Mesendoderm (in vitro differentiated cells): Measurements from ENCODE around the gene GALNT12.
A peak's percentile ranks its signal among the peaks of the same experiment; 100 is the strongest.

Experiments
- DNase-seq: peaks from one replicate; pipeline ENCODE4 v3.0.0; 2013
- H2AK5ac ChIP-seq: 2 replicates; pipeline ENCODE4 v1.6.1; 2013; ENCODE audit warnings: low read length, inconsistent platforms
- H2BK120ac ChIP-seq: 2 replicates; pipeline ENCODE4 v1.6.1; 2013; ENCODE audit warnings: low read depth, mild to moderate bottlenecking, low read length, moderate library complexity, mixed read lengths
- H2BK15ac ChIP-seq: replicated peaks from 2 replicates; pipeline ENCODE4 v1.6.1; 2013; ENCODE audit warnings: low read depth, mild to moderate bottlenecking, moderate library complexity
- H2BK5ac ChIP-seq: 2 replicates; pipeline ENCODE4 v1.6.1; 2013; ENCODE audit warnings: low read length, inconsistent platforms
- H3K18ac ChIP-seq: 2 replicates; pipeline ENCODE4 v1.6.1; 2013; ENCODE audit warnings: mild to moderate bottlenecking, low read length, mixed read lengths
- H3K23ac ChIP-seq: one replicate; pipeline ENCODE4 v1.6.1; 2013; ENCODE audit warnings: low read length
- H3K27ac ChIP-seq: 2 replicates; pipeline ENCODE4 v1.5.1; 2013; ENCODE audit warnings: low read depth, mild to moderate bottlenecking, inconsistent platforms, low read length, moderate library complexity
- H3K27me3 ChIP-seq: 2 replicates; pipeline ENCODE4 v1.6.1; 2013; ENCODE audit warnings: low read length, control low read depth, mild to moderate bottlenecking, inconsistent platforms; ENCODE audit not compliant: insufficient read depth, poor library complexity
- H3K36me3 ChIP-seq: 2 replicates; pipeline ENCODE4 v1.6.1; 2013; ENCODE audit warnings: low read length, inconsistent platforms; ENCODE audit not compliant: control insufficient read depth, insufficient read depth
- H3K4ac ChIP-seq: one replicate; pipeline ENCODE4 v1.6.1; 2013; ENCODE audit warnings: low read depth, mild to moderate bottlenecking, low read length, moderate library complexity
- H3K4me1 ChIP-seq: 2 replicates; pipeline ENCODE4 v1.6.1; 2013; ENCODE audit warnings: low read depth, low read length, inconsistent platforms; ENCODE audit not compliant: control insufficient read depth
- H3K4me2 ChIP-seq: 2 replicates; pipeline ENCODE4 v1.6.1; 2013; ENCODE audit warnings: low read length
- H3K4me3 ChIP-seq: 2 replicates; pipeline ENCODE4 v1.5.1; 2013; ENCODE audit warnings: mild to moderate bottlenecking, low read length
- H3K56ac ChIP-seq: one replicate; pipeline ENCODE4 v1.6.1; 2013; ENCODE audit warnings: low read length
- H3K79me1 ChIP-seq: 2 replicates; pipeline ENCODE4 v1.6.1; 2013; ENCODE audit warnings: low read length, inconsistent platforms
- H3K79me2 ChIP-seq: 2 replicates; pipeline ENCODE4 v1.6.1; 2013; ENCODE audit warnings: mild to moderate bottlenecking, low read length; ENCODE audit not compliant: control insufficient read depth, insufficient read depth
- H3K9ac ChIP-seq: 2 replicates; pipeline ENCODE4 v1.6.1; 2013; ENCODE audit warnings: low read length, inconsistent platforms
- H4K5ac ChIP-seq: one replicate; pipeline ENCODE4 v1.6.1; 2013; ENCODE audit warnings: low read length
- H4K8ac ChIP-seq: one replicate; pipeline ENCODE4 v1.6.1; 2013; ENCODE audit warnings: low read depth, mild to moderate bottlenecking, control low read depth, low read length, moderate library complexity
- WGBS: extraction: QIAGEN DNeasy Blood & Tissue Kit; methylation state at CpG from one replicate; pipeline ENCODE4 v1.1.7; 2013; ENCODE audit warnings: low lambda C conversion rate, missing lambda C conversion rate; ENCODE audit not compliant: insufficient coverage; ENCODE audit errors: extremely low coverage; 5-methylcytosine and 5-hydroxymethylcytosine counted together

GALNT12 gene

GRCh38 chr9:98833090-98833956 is 25.9 kb downstream of the GALNT12 start:
- Histone ChIP-seq H3K4me1 (no peaks in the 10 kb centered on the region), H2AK5ac (no peak overlapping the region), H3K79me2 (no peaks in the 10 kb centered on the region), H2BK5ac (no peak overlapping the region), H3K27ac (no peak overlapping the region), H3K27me3 (no peaks in the 10 kb centered on the region), H2BK15ac (no peak overlapping the region), H4K8ac (no peak overlapping the region), H3K4me2 (no peak overlapping the region), H3K18ac (no peak overlapping the region), H3K4ac (no peak overlapping the region), H3K56ac (no peak overlapping the region), H3K9ac (no peak overlapping the region), H3K36me3 (no peaks in the 10 kb centered on the region), H2BK120ac (no peak overlapping the region), H3K23ac (no peak overlapping the region), H3K79me1 (no peaks in the 10 kb centered on the region), H3K4me3 (no peak overlapping the region), H4K5ac (no peak overlapping the region)
- no CpG with 5 or more reads among the region's 9 CpGs for WGBS
- DNase-seq, result no peak

- Histone ChIP-seq H2BK5ac (no peak overlapping the region), H2BK120ac (no peak overlapping the region), H3K9ac (no peak overlapping the region), H2BK15ac (no peak overlapping the region), H3K79me1 (no peaks in the 10 kb centered on the region), H3K27ac (no peak overlapping the region), H3K4me2 (no peak overlapping the region), H4K5ac (no peak overlapping the region), H3K23ac (no peak overlapping the region), H3K27me3 (no peaks in the 10 kb centered on the region), H3K4ac (no peak overlapping the region), H3K18ac (no peak overlapping the region), H3K79me2 (no peaks in the 10 kb centered on the region), H4K8ac (no peak overlapping the region), H3K4me3 (no peak overlapping the region), H3K56ac (no peak overlapping the region), H3K36me3 (no peaks in the 10 kb centered on the region), H3K4me1 (no peaks in the 10 kb centered on the region), H2AK5ac (no peak overlapping the region)
- WGBS, result no CpG with 5 or more reads among the region's 9 CpGs
- DNase-seq, result peak; percentile 60
Measured at GRCh38 chr9:98834386-98834785, 26.9 kb downstream of the GALNT12 start.

- no peaks in the 10 kb centered on the region for H3K4me1 ChIP-seq
- no peak overlapping the region for H3K9ac ChIP-seq
- no peak overlapping the region for H3K23ac ChIP-seq
- H2AK5ac ChIP-seq, result no peak overlapping the region
- H3K27me3 ChIP-seq, result no peaks in the 10 kb centered on the region
- H2BK15ac ChIP-seq, result no peak overlapping the region
- no CpG with 5 or more reads among the region's 4 CpGs for whole genome bisulfite sequencing
- no peaks in the 10 kb centered on the region for H3K79me1 ChIP-seq
- no peak overlapping the region for H3K4me2 ChIP-seq
- H3K18ac ChIP-seq, result no peak overlapping the region
- H2BK5ac ChIP-seq, result no peak overlapping the region
- H3K36me3 ChIP-seq, result no peaks in the 10 kb centered on the region
- no peak overlapping the region for H4K5ac ChIP-seq
- H4K8ac ChIP-seq, result no peak overlapping the region
- no peak overlapping the region for H2BK120ac ChIP-seq
- DNase-seq, result no peak
- H3K4me3 ChIP-seq, result no peak overlapping the region
- H3K79me2 ChIP-seq, result no peaks in the 10 kb centered on the region
- no peak overlapping the region for H3K27ac ChIP-seq
- H3K4ac ChIP-seq, result no peak overlapping the region
- H3K56ac ChIP-seq, result no peak overlapping the region
Measured at GRCh38 chr9:98836206-98836605, 28.7 kb downstream of the GALNT12 start.

- no peak overlapping the region for H4K8ac ChIP-seq
- H3K27ac ChIP-seq, result no peak overlapping the region
- no peaks in the 10 kb centered on the region for H3K4me1 ChIP-seq
- DNase-seq, result no peak
- no peak overlapping the region for H3K56ac ChIP-seq
- no CpG with 5 or more reads among the region's 4 CpGs for WGBS
- no peak overlapping the region for H3K4me2 ChIP-seq
- no peak overlapping the region for H3K4me3 ChIP-seq
- no peak overlapping the region for H2AK5ac ChIP-seq
- no peak overlapping the region for H3K18ac ChIP-seq
- no peaks in the 10 kb centered on the region for H3K79me2 ChIP-seq
- no peak overlapping the region for H3K9ac ChIP-seq
- no peak overlapping the region for H3K4ac ChIP-seq
- no peak overlapping the region for H2BK120ac ChIP-seq
- no peaks in the 10 kb centered on the region for H3K79me1 ChIP-seq
- no peaks in the 10 kb centered on the region for H3K36me3 ChIP-seq
- H2BK15ac ChIP-seq, result no peak overlapping the region
- H3K23ac ChIP-seq, result no peak overlapping the region
- no peak overlapping the region for H4K5ac ChIP-seq
- H3K27me3 ChIP-seq, result no peaks in the 10 kb centered on the region
- H2BK5ac ChIP-seq, result no peak overlapping the region
Measured at GRCh38 chr9:98837516-98837915, 30.0 kb downstream of the GALNT12 start.

GRCh38 chr9:98838155-98838867 is 30.8 kb downstream of the GALNT12 start:
- H4K8ac ChIP-seq, result no peak overlapping the region
- H3K27me3 ChIP-seq, result no peaks in the 10 kb centered on the region
- H3K23ac ChIP-seq, result no peak overlapping the region
- no peak overlapping the region for H2BK5ac ChIP-seq
- H3K79me2 ChIP-seq, result no peaks in the 10 kb centered on the region
- no peaks in the 10 kb centered on the region for H3K79me1 ChIP-seq
- no peak overlapping the region for H2AK5ac ChIP-seq
- no peak overlapping the region for H3K4me2 ChIP-seq
- H3K9ac ChIP-seq, result no peak overlapping the region
- H3K4me1 ChIP-seq, result no peaks in the 10 kb centered on the region
- no peaks in the 10 kb centered on the region for H3K36me3 ChIP-seq
- H3K27ac ChIP-seq, result no peak overlapping the region
- no peak overlapping the region for H4K5ac ChIP-seq
- H3K4ac ChIP-seq, result no peak overlapping the region
- H3K56ac ChIP-seq, result peak overlapping the region; percentile 42
- H2BK15ac ChIP-seq, result no peak overlapping the region
- no peak for DNase-seq
- WGBS, result no CpG with 5 or more reads among the region's 6 CpGs
- H2BK120ac ChIP-seq, result no peak overlapping the region
- H3K4me3 ChIP-seq, result no peak overlapping the region
- H3K18ac ChIP-seq, result no peak overlapping the region
